Umbilical cord (tissue), 2 donors: ENCODE measurements around the gene WDR3. TPM values are rescaled to one million over a fixed set of nuclear protein-coding genes. Genes with fewer than 3 reads are reported as not detected.

Experiments
- DNase-seq: peaks from one replicate; pipeline ENCODE4 v3.0.0-alpha.2; 2015; ENCODE audit warnings: low spot score
- total RNA-seq: library from RNA; depleted of rRNA; stranded (reverse); fragments of >200 nt; gene quantifications from one replicate; pipeline ENCODE4 v1.2.3, GENCODE V29; 2014; ENCODE audit warnings: low replicate concordance; ENCODE audit not compliant: insufficient read depth

Gene WDR3
- total RNA-seq, 1 donor from 2014 or later: 15.6 TPM

DNA sequence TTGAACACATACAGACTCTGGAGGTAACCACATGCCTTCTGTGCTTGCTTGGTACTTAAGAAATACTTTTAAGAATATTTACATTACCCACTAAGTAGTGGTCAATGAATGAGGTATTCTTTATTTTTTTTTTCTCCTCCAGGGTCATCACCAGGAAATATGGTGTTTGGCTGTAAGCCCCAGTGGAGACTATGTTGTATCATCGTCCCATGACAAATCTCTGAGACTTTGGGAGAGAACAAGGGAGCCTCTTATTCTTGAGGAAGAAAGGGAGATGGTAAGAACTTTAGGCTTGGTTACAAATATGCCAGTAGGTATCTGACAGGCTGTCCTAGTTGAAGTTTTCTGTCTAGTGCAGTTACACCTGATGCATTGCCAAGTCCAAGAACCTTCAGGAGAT, 22.8 kb downstream of the WDR3 start:
- no peak for DNase-seq

DNA sequence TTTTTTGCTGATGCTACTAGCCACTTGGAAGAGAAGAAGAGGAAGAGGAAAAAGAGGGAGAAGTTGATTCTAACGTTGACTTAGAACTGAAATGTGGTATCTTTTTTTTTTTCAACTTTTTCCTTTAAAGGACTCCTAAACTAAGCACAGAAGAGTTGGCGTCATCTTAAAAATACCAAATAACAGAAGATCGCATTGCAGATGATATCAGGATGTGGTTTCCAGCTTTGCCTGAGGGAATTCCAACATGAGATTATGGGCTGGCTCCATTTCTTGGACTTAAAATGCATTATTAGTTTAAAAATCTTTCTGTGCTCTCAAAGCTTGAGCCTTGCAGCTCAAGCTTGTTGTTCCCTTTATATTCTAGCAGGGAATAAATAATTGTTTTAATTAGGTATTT, 29.8 kb downstream of the WDR3 start:
- no peak for DNase-seq

DNA sequence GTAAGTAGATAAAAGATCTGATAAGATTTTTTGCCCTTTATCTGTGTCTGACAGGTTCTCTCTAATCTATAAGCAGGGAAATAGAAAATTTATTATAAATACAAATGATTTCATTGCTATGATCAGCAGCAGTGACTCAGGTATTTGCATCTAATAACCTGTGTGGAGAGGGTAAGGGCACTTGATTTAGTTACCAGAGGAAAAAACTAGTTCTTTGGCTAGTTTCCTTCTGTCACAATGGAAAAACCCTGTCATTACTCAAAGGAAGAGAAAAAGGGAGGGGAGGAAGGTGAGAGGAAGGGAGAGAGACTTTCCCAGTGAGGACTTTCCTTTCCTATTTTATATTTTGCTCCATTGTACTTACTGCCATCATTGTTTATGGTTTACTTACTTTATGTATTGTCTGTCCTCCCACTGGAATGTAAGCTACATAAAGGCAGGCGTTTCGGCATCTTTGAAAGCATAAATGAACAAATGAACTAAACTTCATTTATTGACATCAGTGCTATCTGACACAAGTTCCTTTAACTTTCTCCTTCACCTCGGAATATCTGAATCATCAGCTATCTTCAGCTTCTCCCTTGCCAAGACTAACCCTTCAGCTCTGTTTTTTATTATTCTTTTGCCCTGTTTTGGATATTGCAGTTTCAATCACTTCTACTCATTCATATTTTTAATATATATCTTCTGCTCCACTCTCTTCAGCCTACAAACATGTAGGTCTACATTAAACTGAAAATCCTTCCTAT, 34.9 kb downstream of the WDR3 start:
- no peak for DNase-seq

DNA sequence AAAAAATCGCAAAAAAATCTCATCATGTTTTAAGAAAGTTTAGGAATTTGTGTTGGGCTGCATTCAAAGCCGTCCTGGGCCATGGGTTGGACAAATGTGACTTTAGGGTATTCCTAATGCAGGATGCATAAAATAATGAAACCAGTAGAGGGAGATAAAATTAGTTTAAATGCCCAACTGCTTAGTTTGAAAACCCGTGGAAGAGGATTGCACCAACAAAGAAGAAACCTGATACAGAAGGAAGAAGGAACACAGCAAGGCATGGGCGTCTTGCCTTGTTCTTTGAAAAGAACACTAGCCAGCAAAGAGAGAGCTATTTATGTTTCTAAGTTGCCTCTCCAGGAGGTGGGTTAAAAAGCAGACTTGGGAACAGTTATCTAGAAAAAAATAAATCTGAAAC, 37.9 kb downstream of the WDR3 start:
- DNase-seq: peak; percentile 19

DNA sequence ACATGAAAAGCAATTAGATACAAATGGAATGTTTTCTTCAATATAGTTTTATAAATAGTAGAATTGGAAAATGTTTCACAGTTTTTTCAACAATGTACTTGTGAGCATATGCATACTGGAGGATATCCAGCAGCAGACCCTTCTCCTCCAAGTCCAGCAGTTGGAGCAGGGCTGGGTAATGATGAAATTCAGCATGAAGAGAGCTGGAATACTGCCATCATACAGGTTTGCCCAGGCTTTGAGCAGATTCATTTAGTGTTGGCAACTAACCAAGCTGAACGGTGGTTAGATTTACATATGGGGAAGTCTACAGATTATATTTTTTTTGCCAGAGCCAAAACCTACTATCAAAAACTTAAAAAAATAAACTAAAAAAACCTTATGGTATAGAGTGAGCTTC, 38.3 kb downstream of the WDR3 start:
- DNase-seq: peak; percentile 42

DNA sequence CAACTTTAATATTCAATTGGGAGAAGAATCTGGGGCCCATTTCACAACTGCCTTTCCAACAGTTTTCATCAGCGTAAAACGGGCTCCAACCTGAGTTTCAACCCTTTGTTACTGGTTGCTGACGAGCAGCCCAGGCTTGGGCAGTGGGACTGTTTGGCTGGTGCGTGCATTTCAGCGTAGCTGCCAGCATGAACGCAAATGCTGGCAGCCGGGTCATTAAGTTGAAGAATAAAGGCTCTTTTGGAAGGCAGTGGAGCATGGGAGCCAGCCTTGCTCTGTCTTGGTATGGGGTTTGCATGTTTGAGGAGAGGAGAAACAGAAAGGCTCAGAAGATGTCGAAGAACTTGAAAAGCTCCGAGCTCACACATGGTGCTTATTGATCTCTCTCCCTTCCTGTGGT, 40.7 kb downstream of the WDR3 start:
- DNase-seq: no peak

DNA sequence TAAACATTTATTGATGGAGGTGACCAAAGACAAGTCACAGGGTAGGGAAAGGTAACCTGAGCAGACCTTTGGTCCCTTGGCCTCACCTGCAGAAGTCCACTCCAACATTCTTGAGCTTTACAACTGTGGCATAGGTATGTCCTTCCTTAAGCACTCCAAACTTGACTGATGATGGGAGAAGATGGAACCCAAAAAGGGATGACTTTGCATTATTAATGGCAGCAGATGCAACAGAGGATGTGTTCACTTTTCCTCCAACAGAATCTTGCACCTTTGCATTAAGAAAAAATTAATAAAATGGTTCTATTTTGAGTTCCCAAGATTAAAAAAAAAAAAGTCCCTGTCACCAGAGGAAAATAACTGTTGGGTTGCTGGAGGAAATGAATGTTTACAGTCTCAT, 42.2 kb downstream of the WDR3 start:
- DNase-seq: no peak

DNA sequence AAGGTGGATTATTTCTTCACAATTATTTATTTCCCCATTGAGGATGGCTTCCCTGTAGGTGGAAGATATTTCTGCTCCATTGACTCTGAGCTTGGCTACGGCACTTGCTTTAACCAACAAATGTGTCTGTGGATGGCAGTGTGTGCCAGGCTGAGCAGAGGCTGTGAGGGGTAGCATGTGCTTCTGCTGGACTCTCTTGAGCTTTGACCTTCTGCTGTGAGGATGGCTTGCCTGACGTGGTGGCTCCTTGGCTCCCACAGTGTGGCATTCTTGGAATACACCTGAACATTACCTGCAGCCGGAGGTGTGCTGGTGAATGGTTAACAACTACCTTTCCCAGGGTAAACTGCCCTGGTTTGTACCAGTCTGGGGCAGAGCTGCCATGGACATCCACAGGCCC, 46.8 kb downstream of the WDR3 start:
- no peak for DNase-seq

DNA sequence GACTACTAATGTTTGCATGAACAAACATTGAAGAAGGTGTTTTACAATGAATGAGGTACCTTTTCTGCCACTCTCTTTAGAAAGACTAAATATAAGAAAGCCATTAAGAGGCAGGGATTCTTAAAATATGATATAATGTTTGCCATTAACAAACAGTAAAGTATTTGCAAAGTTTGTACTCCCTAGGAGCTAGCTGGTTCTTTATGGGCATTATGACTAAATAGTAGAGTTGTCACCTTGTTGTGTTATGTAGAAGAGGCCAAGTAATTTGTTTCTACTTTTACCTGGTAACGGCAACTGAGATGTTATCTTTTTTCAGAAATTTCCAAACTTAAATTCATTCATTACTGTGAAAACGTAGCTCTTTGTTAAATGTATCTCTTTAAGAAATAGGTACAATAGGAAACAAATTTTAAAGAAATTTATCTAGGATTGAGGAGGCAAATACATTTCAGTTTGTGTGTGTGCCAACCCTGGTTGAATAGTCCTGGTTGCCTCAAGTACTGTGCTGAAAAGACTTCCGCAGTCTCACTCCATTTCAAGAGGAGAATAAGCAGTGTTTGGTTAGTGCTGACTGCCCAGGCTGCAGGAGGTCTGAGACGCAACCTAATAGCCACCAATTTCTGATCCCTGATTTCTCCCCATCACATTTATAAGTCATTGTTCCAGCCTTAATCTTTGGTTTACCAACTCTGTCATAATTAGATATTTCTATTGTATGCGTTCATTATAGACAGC, 52.1 kb downstream of the WDR3 start:
- no peak for DNase-seq

DNA sequence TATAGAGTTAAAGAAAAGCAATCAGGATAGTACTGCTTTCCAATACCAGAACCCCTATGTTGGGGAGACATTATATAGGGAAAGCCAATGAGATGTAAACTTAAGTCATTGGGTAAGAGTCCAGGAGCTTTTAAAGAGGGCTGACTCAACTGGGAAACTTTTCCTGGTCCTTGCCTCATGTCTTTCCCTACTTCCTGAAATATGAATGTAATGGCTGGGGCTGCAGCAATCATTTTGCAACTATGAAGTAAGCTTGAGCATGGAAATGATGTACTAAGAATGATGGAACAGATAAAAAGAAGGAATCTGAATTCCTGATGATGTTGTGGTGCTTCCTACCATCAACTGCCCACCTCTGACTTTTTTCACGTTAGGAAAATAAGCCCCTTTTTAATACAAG, 55.7 kb downstream of the WDR3 start:
- no peak for DNase-seq

DNA sequence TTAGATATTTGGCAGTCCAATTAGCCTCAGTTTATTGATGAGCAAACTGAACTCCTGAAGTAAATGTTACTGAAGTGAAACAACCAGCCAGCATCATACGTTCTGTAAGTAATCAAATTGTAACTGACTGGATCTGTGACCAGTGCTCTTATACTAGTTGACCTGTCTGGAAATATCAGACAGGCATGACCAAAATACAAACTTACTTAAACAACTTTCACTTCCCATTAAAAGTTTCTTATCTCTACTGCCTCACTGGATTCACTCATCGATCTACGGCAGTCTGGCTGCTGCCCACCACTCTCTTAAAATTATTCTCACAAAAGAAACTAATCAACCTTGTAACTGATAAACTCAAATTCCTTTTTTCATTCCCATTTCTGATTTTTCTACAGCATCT, 56.4 kb downstream of the WDR3 start:
- no peak for DNase-seq

DNA sequence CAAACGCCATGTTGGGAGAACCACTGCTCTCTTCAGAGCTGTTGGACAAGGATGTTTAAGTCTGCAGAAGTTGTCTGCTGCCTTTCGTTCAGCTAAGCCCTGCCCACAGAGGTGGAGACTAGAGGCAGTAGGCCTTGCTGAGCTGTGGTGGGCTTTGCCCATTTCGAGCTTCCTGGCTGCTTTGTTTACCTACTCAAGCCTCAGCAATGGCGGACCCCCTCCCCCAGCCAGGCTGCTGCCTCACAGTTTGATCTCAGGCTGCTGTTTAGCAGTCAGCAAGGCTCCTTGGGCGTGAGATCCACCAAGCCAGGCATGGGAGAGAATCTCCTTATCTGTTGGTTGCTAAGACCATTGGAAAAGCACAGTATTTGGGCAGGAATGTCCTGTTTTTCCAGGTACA, 74.8 kb downstream of the WDR3 start:
- no peak for DNase-seq

DNA sequence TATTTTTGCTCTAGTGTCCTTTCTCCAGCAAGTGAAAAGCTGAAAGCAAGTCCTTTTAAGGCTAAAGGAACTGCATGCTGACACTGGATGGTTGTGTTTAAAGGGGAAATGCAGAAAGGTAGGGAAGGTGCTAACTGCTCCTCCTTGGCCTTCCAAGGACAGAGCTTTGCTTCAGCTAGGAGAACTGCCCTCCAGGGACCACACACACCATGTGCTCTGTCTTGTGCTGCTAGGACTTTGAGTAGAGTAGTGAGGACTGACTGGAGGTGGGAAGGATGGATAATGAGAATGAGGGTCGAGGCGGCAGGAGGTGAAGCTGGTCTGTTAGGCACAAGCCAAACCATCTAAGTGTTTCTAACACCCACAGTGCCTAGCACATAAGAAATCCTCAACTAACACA, 77.9 kb downstream of the WDR3 start:
- no peak for DNase-seq

DNA sequence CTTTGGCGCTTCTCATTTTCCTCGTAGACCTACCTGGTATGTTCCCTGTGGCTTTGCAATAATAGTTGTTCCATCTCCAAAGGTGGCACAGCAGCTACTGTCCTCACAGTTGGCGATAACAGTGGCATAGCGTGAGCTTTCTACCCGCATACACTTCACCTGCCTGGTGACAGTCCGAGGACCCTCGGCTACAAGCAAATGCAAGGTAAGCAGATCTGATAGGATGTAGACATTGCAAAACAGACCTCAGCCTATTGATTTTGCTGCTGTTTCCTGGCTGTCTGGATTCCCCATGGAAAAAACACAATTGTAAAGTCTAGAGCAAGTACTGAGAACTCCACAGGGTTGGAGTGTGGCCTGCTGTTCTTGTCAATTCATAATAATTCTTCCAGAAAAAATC, 78.5 kb downstream of the WDR3 start:
- DNase-seq: no peak

DNA sequence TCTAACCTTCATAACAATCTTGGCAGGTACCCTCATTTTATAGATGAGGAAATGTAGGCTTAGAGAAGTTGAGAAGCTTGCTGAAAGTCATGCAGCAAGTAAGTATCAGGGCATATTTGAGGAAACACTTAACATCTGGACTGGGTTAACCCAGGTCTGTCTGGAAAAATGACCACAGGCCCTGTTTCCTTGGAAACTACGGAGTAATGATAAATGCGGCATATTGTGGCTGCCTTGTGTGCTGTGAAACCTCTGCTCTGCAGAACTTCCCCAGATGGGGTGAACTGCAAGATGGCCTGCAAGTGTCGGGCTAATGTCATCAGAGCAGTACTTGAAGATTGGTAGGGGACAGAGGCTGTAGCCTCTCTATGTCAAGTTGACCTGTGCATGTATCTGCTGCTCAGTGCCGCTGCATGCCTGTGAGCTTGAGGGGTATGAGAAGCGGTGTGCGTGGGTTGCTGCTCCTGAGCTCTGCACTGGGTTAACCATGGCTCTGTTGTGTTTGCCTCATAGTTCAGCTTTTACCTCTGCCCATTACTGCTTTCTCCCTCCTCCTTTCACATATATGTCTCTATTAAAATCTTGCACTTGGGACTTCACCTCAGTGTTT, 83.1 kb downstream of the WDR3 start:
- no peak for DNase-seq

DNA sequence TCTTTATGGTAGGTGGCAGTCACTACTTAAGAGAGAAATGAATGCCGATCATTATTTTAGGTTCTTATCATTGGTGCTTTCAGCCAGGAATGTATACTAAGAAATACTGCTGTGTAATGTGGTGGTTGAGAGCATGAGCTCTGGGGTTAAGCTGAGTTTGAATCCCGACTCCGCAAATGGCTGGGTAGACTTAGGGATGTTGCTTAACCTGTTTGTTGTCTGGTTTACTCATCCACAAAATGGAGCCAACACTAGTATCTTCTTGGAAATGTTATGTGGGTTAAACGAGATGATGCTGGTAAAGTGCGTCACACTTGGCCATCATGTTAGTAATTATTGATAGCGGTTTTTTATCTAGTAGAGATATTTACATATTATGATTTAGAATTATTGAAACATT, 83.8 kb downstream of the WDR3 start:
- no peak for DNase-seq

DNA sequence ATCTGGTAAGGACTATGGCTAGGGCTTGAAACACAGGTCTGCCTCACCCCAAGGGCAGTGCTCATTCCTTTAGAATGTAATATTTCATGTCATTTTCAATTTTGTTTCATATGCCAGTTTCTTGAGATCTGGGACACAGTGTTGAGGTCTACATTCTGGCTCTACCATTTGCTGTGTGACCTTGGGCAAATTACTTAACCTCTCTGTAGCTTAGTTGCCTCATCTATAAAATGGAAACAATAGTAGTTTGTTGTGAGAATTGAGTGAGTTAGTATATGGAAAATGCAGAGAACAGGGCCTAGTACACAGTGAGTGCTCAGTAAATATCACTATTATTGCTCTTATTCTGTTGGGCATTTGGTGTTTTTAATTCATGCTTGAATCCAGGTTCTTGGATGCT, 84.4 kb downstream of the WDR3 start:
- DNase-seq: no peak

Other genes starting within 250 kb of the WDR3 start
- gene GDAP2, start 118 bp upstream of the WDR3 start, total RNA-seq: 28.4 TPM